GM19455 (cell line): Measurements from ENCODE around the gene CCDC192.
"Not testable (repeated sequence)": the region's sequence is repeated elsewhere in the genome, so short reads cannot be mapped to it uniquely, and the experiment has no call there.

Experiments used
- ATAC-seq: cut with Tn5 transposase; IDR thresholded peaks from one replicate; pipeline ENCODE4 v1.9.1; 2021; ENCODE audit not compliant: unreplicated experiment

CCDC192 gene

GRCh38 chr5:127697894-127698600 is 5.1 kb upstream of the CCDC192 start:
- ATAC-seq = no peak

DNA sequence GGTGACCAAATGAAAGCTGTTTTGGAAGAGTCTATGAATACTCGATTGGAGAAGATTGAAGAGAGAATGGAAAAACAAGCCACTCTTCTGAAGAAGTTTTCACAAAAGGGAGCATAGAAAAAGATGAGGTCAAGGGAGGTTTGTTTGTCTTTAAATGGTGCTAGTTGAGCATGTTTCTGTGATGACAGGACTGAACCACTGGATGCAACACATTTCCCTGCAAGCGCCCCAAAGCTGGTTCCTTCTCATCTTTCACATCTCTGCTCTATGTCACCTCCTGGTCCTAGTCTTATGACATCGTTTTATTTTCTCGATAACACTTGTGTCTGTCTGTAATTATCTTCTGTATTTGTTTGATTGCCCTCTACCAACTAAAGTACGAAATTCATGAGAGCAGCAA is 3.8 kb upstream of the CCDC192 start:
- no peak for ATAC-seq

- no peak for ATAC-seq
Measured at GRCh38 chr5:127700237-127700766, 2.9 kb upstream of the CCDC192 start.

- ATAC-seq = no peak
Measured at GRCh38 chr5:127702434-127702833, 757 bp upstream of the CCDC192 start.

- ATAC-seq = no peak
Measured at GRCh38 chr5:127705120-127705892, 2.1 kb downstream of the CCDC192 start.

DNA sequence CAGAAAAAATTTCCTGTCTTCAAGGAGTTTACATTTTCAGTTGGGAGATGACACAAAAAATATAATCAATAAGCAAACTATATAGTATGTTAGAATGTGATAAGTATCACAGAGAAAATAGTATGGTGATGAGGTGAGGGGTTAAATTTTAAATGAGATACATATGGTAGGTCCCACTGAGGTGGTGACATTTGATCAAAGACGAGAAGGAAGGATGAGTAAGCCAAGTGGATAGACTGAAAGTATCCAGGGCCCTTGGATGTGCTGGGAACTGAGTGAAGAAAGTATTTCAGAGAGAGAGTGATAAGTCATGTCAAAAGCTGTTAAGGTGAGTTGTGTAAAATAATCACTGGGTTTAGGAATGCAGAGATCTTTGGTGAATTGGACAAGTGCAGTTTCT is 3.5 kb downstream of the CCDC192 start:
- ATAC-seq = no peak

- ATAC-seq = no peak
Measured at GRCh38 chr5:127707209-127707608, 4.0 kb downstream of the CCDC192 start.

GRCh38 chr5:127713083-127713482 is 9.9 kb downstream of the CCDC192 start:
- not testable (repeated sequence) for ATAC-seq

GRCh38 chr5:127718181-127718580 is 15.0 kb downstream of the CCDC192 start:
- no peak for ATAC-seq

DNA sequence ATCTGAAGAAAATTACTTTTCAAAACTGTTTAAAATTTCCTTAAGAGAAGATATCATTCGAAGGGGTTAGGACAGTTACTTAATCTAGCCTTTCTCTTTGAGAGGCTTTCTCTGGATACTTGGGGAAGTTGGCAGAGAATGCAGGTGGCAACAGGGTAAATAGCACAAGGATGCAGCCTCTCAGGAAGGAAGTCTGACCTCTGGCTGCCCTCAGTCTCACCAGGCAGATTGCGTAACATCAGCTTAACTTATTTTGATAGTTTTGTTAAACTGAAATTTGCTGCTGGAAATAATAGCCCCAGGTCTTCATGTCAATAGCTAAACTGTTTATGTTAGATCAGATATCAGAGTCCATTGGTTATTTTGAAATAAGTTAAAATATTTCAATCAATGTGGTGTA is 20.4 kb downstream of the CCDC192 start:
- no peak for ATAC-seq

DNA sequence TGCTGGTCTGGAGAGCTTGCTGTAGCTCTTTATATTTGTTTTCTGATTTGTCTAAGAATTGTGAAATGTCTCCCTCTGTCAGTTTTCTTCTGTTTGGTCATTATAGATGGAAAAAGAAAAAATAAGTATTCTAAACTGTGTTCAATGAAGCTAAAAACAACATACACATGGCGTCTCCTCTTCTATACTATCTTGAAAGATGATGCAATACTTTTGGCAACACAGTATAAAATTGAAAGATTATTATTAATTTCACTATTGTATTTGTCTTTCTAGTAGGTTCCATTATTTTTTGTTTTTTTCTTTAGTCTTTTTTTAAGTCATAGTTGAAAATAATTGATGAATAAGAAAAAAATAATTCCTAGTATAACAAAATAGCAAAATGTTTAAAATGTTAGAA is 22.5 kb downstream of the CCDC192 start:
- no peak for ATAC-seq

DNA sequence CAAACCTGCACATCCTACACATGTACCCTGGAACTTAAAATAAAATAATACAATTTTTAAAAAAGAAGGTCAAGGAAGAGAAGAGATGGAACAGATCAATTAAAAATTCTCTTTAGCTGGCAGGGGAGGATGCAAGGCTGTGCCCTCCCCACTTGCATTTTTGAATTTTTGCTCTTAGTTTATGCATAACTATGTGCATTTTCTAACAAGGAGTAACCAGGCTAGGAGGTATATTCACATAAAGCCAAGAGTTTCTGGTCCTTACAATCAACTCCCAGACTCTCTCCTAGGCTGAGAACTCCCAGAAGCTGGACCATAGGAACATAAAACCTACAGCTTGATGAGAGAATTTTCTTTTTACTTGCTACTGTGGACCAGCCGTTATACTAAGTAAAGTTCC is 29.8 kb downstream of the CCDC192 start:
- no peak for ATAC-seq

- not testable (repeated sequence) for ATAC-seq
Measured at GRCh38 chr5:127739348-127739747, 36.2 kb downstream of the CCDC192 start.

- no peak for ATAC-seq
Measured at GRCh38 chr5:127739807-127740384, 36.7 kb downstream of the CCDC192 start.

DNA sequence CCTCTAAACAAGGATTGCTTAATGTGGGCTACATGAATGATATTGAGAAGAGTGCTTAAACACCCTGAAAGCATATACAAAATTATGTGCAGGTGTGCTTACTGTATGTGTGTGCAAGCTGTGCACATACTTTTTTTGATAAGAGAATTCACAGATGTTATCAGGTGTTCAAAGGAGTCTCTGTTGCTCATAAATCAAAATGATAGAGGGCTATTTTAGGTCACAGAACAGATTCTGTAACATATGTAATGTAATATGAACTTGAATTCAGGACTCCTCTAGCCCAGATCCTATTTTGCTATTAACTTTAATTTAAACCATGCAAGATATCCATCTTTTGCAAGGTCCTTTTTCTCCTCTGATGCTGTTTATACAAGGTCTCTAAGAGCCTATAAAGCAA is 38.2 kb downstream of the CCDC192 start:
- no peak for ATAC-seq

DNA sequence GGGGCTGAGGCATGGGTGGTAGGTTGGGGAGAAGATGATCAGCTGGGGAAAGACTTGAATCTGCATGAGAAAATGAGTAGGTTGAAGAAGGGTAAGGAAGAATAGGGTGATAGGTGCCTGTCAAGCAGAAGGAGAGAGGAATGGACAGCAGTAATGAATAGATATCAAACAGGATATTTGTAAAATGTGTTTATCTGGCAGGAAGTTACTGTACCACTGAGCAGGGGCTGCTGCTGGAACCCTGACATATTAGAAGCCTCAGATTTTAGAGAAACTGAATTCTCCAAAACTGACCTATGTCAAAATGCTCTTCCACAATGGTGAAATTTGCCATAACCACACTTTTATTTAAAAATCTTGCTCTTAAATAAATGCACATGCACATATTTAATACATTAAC is 41.0 kb downstream of the CCDC192 start:
- no peak for ATAC-seq

GRCh38 chr5:127746756-127747155 is 43.6 kb downstream of the CCDC192 start:
- ATAC-seq = no peak

GRCh38 chr5:127752503-127753265 is 49.5 kb downstream of the CCDC192 start:
- not testable (repeated sequence) for ATAC-seq

- ATAC-seq = no peak
Measured at GRCh38 chr5:127754259-127754658, 51.1 kb downstream of the CCDC192 start.

GRCh38 chr5:127754706-127755105 is 51.5 kb downstream of the CCDC192 start:
- ATAC-seq = no peak

DNA sequence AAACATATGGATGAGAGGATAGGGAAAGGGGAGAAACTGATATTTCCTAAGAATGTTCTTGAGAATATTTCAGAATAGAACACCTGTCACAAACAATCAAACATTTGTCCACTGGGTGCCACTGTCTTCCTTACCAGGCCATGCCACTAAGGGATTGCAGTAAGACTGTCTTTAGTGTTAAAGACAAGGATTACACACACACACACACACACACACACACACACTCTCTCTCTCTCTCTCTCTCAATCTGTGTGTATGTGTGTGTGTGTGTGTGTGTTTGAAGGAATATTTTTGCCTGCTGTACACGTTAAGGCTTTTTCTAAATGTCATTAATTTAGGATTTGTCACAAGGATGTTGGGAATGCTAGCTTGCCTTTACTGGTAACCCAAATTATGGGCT is 54.4 kb downstream of the CCDC192 start:
- ATAC-seq = no peak
